LNCaP clone FGC (cell line): ENCODE data around the gene SPATA12.

Experiments
- DNase-seq: peaks from one replicate; pipeline ENCODE4 v3.0.0-alpha.2; 2011; ENCODE audit warnings: low read depth
- H3K4me3 ChIP-seq: 2 replicates; pipeline ENCODE4 v1.5.1; 2011; ENCODE audit warnings: mild to moderate bottlenecking, low read depth, low read length, control low read depth
- CTCF ChIP-seq: IDR thresholded peaks from 2 replicates; pipeline ENCODE4 v1.5.1; 2012; ENCODE audit warnings: mild to moderate bottlenecking; ENCODE audit not compliant: control insufficient read depth, insufficient read depth; ENCODE audit errors: extremely low read depth

Gene SPATA12

DNA sequence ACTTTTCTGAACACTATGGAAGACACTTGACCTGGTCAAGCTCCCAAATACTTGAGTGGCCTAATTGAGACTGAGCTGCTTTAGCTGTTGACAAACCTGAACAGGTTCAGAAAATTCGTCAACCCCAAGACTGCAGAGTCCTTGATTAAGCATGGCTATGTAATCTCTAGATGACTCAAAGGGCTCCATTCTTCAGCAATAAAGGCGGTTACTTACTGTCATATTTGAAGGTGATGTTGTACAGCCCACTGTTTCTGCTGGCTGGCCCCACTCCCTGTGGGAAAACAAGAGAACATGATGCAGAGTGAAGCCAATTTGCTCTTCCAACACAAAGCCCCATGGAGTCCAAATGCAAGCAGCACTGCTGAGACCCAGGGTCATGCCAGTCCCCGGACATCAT, 59.6 kb downstream of the SPATA12 start:
- DNase-seq, result no peak
- no peak overlapping the region for H3K4me3 ChIP-seq
- TF ChIP-seq CTCF, result no peak

DNA sequence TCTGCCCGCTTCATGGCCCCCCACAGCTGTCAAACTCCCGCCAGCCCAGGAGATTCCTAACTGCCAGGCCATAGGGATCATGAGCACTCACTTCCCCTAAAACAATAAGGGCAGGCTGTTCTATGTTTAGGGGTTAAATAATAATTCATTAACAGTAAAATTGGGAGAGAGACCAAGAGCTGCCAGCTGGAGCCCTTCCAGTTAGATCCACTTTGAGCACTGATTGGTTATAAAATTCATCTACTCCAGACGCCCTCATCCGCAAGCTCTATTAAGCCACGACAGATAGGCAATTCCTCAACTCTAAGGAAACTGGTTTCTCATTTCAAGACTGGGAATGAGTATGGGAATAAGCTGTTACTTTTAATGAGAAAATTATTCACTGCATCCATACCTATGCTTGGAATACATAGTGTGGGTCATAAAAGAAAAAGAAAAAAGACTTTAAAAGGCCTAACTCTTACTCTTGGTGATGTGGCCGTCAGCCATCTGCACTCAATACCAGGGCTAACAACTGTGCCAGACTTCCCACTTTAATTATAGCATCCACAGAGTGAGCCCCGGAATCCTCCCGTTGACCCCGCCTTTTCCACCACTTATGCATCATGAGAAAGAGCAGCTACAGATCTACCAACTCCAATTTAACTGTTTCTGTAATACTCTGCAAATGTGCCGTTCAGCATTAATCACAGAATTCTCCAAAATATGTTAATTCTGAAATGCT, 60.1 kb downstream of the SPATA12 start:
- H3K4me3 ChIP-seq, result no peak overlapping the region
- TF ChIP-seq CTCF, result no peak
- no peak for DNase-seq
